ENCODE data around the gene TUBA3E. TPM values are rescaled to one million over a fixed set of nuclear protein-coding genes. Genes with fewer than 3 reads are reported as not detected.

The TUBA3E gene
- total RNA-seq (2016; rRNA removed; fragmentation: Illumina TruSeq; extraction: Trizol) (not detected in 2 replicates), polyA plus RNA-seq (2011; rRNA removed) (not detected in 2 replicates), polyA minus RNA-seq (2011; rRNA and poly(A)+ RNA removed; ENCODE audit: low replicate concordance) (not detected in 2 replicates), Bru-seq, nascent RNA (not detected), BruChase-seq, experiment 1, labeled RNA remaining after a 6-hour chase (not detected), BruChase-seq, experiment 2, labeled RNA remaining after a 2-hour chase (not detected)
- total RNA-seq (2016; cell fraction: cytosol; rRNA removed; fragmentation: Illumina TruSeq; extraction: Trizol; ENCODE audit: low read depth), result not detected in 2 replicates
- not detected in 2 replicates for total RNA-seq (2016; cell fraction: insoluble cytoplasmic fraction; rRNA removed; fragmentation: Illumina TruSeq; extraction: Trizol)
- not detected in 2 replicates for total RNA-seq (2016; cell fraction: membrane; rRNA removed; fragmentation: Illumina TruSeq; extraction: Trizol)
- not detected in 2 replicates for total RNA-seq (2016; cell fraction: nucleus; rRNA removed; fragmentation: Illumina TruSeq; extraction: Trizol)
- polyA plus RNA-seq (2011; cell fraction: cytosol; rRNA removed), result not detected in 2 replicates
- not detected in 2 replicates for polyA plus RNA-seq (2011; cell fraction: nucleus; rRNA removed)
- not detected in 2 replicates for polyA plus RNA-seq (2012)
- not detected in 2 replicates for polyA plus RNA-seq (2016; cell fraction: cytosol; fragmentation: Illumina TruSeq; extraction: Trizol; ENCODE audit: low read depth)
- not detected in 2 replicates for polyA plus RNA-seq (2016; cell fraction: insoluble cytoplasmic fraction; fragmentation: Illumina TruSeq; extraction: Trizol; ENCODE audit: low read depth)
- not detected in 2 replicates for polyA plus RNA-seq (2016; cell fraction: membrane; fragmentation: Illumina TruSeq; extraction: Trizol; ENCODE audit: low read depth)
- polyA plus RNA-seq (2016; cell fraction: nucleus; fragmentation: Illumina TruSeq; extraction: Trizol; ENCODE audit: insufficient read depth, low read depth), result not detected in 2 replicates
- not detected in 2 replicates for polyA minus RNA-seq (2011; cell fraction: cytosol; rRNA and poly(A)+ RNA removed)
- polyA minus RNA-seq (2011; cell fraction: nucleus; rRNA and poly(A)+ RNA removed), result not detected in 2 replicates
- long read RNA-seq, experiment 1, result 0 reads
- long read RNA-seq, experiment 2, result 0 reads

GRCh38 chr2:130198343-130198742, at the start of gene TUBA3E:
Gene TUBA3E (minus strand): TSS chr2:130198439. CDS start chr2:130198360, 79 bp downstream.
- Histone ChIP-seq H3K9me3 (ENCODE audit: low read length) (no peaks in the 10 kb centered on the region), H3K36me3 (replicated peaks in 1 of 2; ENCODE audit: control insufficient read depth in 1 of 2, insufficient read depth in 2 of 2, low read length in 2 of 2) (no peaks in the 10 kb centered on the region), H3K4me3 (replicated peaks in 1 of 3; ENCODE audit: insufficient read depth in 1 of 3, low read depth in 2 of 3, low read length in 3 of 3) (no peak within 1 kb of the TSS), H4K20me1 (ENCODE audit: insufficient read depth, low read length) (no peaks in the 10 kb centered on the region), H3K9ac (ENCODE audit: insufficient read depth, low read depth, low read length) (no peak within 1 kb of the TSS), H2AFZ (ENCODE audit: low read length) (no peak within 1 kb of the TSS), H3K4me2 (ENCODE audit: low read depth, low read length) (no peak within 1 kb of the TSS), H3K27ac (ENCODE audit: extremely low read length, insufficient read depth, low read length) (no peak within 1 kb of the TSS), H3K79me2 (ENCODE audit: insufficient read depth, low read length) (no peaks in the 10 kb centered on the region), H3K4me1 (ENCODE audit: insufficient read depth, low read length) (peaks cover 7% of the 10 kb centered on the region), H3K27me3 (ENCODE audit: control insufficient read depth in 1 of 2, insufficient read depth in 2 of 2, low read length in 2 of 2) (no peaks in the 10 kb centered on the region)
- no TSS peak for BruUV-seq (replicated peaks)
- FAIRE-seq (no peak), DNase-seq (ENCODE audit: low spot score) (no peak), ATAC-seq (no peak)
- ChIA-PET POLR2A (no interaction called here), CTCF (ENCODE audit: low intra/inter-chr PET ratio, low total read pairs) (no interaction called here)
- TF ChIP-seq ZNF567 (CRISPR knock-in tag; IDR thresholded peaks at IDR 0.05; ENCODE audit: borderline replicate concordance), result no peak
- TF ChIP-seq ZNF205 (CRISPR knock-in tag; IDR thresholded peaks at IDR 0.05), result no peak
- TF ChIP-seq KDM1A (CRISPR knock-in tag; IDR thresholded peaks at IDR 0.05), result no peak
- no peak for TF ChIP-seq SP2 (CRISPR knock-in tag; IDR thresholded peaks at IDR 0.05)
- TF ChIP-seq PHF20 (CRISPR knock-in tag; IDR thresholded peaks at IDR 0.05), result no peak
- no peak for TF ChIP-seq ZNF3 (CRISPR knock-in tag; IDR thresholded peaks at IDR 0.05)
- WGBS (ENCODE audit: low lambda C conversion rate), result 88% methylated on average over 10 of the region's 26 CpGs
- intact Hi-C loops (cut with micrococcal nuclease; ENCODE audit: unreplicated experiment) (no loop called here), in situ Hi-C loops (cut with HindIII; ENCODE audit: extremely low pct_ligation_motif_present, low pct_unique_long_range_greater_than_20kb) (loop anchor here (25.0 kb wide), 1 partner anchor 1289 kb away; the partner anchor contains the start of genes MZT2A and TUBA3D)

All from HepG2 (cell line).